COLO668 (cell line): Measurements from ENCODE around the gene TRIM54.

ENCODE experiments used
- DNase-seq: peaks from one replicate; lab custom pipeline; 2025; ENCODE audit not compliant: unreplicated experiment; lab: John Stamatoyannopoulos, UW

The TRIM54 gene

GRCh38 chr2:27281855-27282559 lies at the start of gene TRIM54:
Gene TRIM54 (plus strand): TSS chr2:27282429. CDS start chr2:27282732, 303 bp downstream.
- no peak for DNase-seq

- DNase-seq: no peak
These were observed 48.9 kb upstream of the TRIM54 start for GRCh38 chr2:27233341-27233740.

- no peak for DNase-seq
These were observed 46.1 kb upstream of the TRIM54 start for GRCh38 chr2:27236136-27236535.

GRCh38 chr2:27236626-27237025 lies 45.6 kb upstream of the TRIM54 start:
- no peak for DNase-seq

GRCh38 chr2:27237341-27237945 lies 44.8 kb upstream of the TRIM54 start:
- no peak for DNase-seq

GRCh38 chr2:27238976-27239375 lies 43.3 kb upstream of the TRIM54 start:
- no peak for DNase-seq

- no peak for DNase-seq
These were observed 41.8 kb upstream of the TRIM54 start for GRCh38 chr2:27240406-27240805.

- DNase-seq: no peak
These were observed 40.2 kb upstream of the TRIM54 start for GRCh38 chr2:27241761-27242613.

- DNase-seq: no peak
These were observed 39.6 kb upstream of the TRIM54 start for GRCh38 chr2:27242614-27242951.

- DNase-seq: no peak
These were observed 38.7 kb upstream of the TRIM54 start for GRCh38 chr2:27243391-27244130.

- DNase-seq: no peak
These were observed 37.1 kb upstream of the TRIM54 start for GRCh38 chr2:27245116-27245515.

GRCh38 chr2:27245626-27246025 lies 36.6 kb upstream of the TRIM54 start:
- no peak for DNase-seq

GRCh38 chr2:27247893-27248292 lies 34.3 kb upstream of the TRIM54 start:
- no peak for DNase-seq

- DNase-seq: no peak
These were observed 32.9 kb upstream of the TRIM54 start for GRCh38 chr2:27249159-27249890.

GRCh38 chr2:27249891-27250651 lies 32.2 kb upstream of the TRIM54 start:
- DNase-seq: peak; percentile 61

GRCh38 chr2:27250652-27251379 lies 31.4 kb upstream of the TRIM54 start:
- no peak for DNase-seq

GRCh38 chr2:27251766-27252165 lies 30.5 kb upstream of the TRIM54 start:
- peak; percentile 36 for DNase-seq

GRCh38 chr2:27255187-27255586 lies 27.0 kb upstream of the TRIM54 start:
- no peak for DNase-seq

GRCh38 chr2:27255660-27256059 lies 26.6 kb upstream of the TRIM54 start:
- no peak for DNase-seq
